Left forelimb (tissue), 1 donor: ENCODE results near the gene ENAH.
"Not testable (repeated sequence)": the region's sequence is repeated elsewhere in the genome, so short reads cannot be mapped to it uniquely, and the experiment has no call there.

Source experiments
- DNase-seq: peaks from one replicate; pipeline ENCODE4 v3.0.0-alpha.2; 2018; ENCODE audit warnings: low spot score

ENAH gene

DNA sequence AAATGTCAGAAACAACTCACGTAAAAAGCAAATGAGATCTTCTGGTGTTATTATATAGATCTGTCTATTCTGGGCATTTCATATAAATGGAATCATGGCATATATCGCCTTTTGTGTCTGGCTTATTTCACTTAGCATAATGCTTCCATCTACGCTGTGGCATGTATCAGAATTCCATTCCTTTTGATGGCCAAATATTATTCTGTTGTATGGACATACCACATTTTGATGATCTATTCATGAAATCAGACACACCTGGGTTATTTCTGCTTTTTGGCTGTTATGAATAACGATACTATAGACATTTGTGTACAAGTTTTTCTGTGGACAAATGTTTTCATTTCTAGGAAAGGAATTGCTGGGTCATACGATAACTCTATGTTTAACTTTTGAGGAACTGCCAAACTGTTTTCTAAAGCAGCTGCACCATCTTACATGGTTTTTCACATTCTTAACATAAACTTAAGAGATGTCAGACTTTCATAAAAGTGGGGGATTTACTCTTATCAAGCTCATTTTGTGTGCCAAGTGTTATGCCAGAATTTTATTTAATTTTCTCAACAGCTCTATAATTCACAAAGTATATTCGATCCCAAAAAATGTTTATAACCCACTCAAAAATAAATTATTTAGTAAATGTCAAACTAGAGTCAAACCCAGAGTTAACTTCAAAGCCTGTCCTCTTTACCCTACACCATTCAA lies 7.6 kb downstream of the ENAH start:
- no peak for DNase-seq

DNA sequence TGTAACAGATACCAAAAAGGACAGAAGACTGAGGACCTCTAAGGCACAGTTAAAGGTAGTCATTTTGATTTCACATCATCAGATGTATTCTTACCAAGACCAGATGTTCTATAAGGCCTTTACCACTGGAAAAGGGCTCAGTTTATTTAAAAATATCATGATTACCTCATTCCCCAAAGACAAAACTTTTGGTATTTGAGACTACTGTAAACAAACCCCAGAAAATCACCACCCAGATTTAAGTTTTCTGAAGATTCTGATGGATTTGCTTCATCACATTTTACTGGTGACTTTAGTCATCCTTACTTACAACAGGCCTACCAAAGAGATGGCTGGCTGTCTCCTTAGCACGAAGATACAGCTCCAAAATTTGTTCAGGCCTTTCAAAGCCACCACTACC lies 8.3 kb downstream of the ENAH start:
- DNase-seq = no peak

DNA sequence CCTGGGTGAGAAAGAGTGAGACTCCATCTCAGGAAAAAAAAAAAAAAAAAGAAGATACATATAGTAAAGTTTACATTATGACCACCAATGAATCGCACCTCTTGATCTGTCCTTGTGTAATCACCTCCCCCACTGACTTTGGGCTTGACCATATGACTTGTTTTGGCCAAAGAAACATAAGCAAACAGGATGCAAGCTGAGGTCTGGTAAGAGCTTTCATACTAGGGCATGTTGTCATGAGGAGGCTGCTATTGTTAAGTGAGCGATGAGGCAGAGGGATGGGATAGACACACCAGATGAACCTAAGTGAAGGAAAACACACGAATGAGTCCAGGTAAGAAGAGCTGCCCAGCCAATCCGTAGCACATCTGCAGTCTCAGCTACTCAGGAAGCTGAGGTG lies 10.7 kb downstream of the ENAH start:
- no peak for DNase-seq

DNA sequence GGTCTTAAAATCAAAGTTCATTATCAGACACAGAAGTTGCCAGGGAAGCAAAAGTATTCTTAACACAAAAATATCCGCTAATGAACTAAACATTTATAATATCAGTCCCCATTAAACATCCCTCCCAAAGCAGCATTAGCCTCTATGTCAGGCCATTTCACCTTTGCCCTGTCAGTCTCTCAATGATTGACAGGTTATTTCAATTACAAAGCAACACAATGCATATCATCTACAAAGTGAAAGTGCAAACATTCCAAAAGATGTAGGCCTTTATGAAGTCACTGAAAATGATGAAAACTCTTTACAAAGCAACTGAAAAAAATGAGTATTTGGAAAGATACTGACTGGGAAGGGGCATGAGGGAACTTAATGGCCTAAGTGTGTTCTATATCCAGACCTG lies 14.1 kb downstream of the ENAH start:
- DNase-seq = no peak

DNA sequence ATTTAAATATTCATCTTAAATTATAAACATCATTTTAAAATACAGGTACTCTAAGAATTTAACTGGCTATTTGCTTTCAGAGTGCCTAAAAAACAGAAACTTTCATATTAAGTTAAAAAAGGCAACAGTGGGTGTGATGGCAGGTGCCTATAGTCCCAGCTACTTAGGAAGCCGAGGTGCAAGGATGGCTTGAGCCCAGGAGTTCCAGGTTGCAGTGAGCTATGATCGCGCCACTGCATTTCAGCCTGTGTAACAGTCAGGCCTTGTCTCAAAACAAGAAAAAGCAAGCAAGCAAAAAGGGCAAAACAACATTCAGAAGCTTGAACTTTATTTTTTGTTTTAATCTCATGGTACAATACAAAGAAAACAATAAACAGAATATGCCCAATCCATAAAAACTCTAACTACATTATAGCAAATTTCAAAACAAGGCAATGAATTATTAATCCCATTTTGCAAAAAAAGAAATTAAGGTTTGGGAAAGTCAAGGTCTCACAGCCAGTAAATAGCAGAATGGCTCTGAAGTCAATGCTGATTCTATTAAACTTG lies 15.2 kb downstream of the ENAH start:
- DNase-seq = no peak

DNA sequence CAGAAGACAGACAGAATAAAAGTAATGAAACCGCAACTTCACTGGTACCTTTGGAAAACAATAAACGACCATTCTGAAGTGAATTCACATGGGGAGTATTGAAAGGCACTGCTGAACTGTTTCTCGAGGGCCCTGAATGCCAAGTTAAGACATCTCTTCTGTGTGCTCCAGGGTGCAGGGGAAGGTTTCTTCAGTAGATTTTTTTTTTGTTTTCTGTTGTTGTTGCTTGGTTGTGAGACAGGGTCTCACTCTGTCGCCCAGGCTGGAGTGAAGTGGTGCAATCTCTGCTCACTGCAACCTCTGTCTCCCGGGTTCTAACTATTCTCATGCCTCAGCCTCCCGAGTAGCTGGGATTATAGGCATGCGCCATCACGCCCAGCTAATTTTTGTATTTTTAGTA lies 15.9 kb downstream of the ENAH start:
- DNase-seq = not testable (repeated sequence)

DNA sequence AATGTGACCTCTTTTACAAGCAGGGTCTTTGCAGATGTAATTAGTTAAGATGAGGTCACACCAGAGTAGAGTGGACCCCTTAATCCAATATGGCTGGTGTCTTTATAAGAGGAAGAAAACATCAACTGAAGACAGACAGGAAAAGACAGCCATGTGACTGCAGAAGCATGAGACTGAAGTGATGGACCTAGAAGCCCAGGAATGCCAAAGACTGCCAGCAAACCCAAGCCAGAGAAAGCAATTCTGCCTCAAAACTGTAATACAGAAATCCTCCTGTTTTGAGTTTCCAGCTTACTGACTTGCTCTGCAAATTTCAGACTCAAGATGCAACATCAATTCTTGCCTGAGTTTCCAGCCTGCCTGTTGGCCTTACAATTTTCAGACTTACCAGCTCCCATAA lies 17.3 kb downstream of the ENAH start:
- no peak for DNase-seq

DNA sequence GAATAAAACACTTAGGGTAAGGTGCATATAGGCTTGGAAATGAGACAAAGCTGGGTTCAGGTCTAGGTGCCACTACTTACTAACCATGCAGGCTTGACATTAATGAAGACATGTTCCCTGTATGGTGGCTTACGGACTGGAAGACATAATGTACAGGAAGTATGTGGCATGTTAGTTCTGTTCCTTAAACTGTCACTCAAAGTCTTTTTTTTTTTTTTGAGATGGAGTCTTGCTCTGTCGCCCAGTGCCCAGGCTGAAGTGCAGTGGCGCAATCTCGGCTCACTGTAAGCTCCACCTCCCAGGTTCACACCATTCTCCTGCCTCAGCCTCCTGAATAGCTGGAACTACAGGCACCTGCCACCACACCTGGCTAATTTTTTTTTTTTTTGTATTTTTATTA lies 20.1 kb downstream of the ENAH start:
- not testable (repeated sequence) for DNase-seq

DNA sequence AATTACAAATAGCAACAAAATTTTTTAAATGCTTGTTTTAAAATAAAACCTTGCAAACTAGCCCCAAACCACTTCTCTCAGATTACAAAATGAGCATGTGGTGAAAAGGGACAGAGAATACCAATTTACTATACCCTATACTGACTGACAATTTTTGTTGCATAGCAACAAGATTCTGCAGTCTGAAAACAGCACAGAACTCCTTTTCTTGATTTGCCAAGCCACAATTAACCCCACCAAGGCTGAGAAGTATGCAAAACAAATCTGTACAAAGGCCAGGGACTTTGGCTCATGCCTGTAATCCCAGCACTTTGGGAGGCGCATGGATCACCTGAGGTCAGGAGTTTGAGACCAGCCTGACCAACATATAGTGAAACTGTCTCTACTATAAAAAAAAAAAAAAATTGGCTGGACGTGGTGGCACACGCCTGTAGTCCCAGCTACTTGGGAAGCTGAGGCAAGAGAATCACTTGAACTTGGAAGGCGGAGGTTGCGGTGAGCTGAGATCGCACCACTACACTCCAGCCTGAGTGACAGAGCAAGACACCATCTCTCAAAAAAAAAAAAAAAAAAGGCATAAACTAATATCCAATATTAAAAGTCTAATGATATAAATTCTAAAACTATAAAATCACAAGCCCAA lies 21.8 kb downstream of the ENAH start:
- DNase-seq = no peak

DNA sequence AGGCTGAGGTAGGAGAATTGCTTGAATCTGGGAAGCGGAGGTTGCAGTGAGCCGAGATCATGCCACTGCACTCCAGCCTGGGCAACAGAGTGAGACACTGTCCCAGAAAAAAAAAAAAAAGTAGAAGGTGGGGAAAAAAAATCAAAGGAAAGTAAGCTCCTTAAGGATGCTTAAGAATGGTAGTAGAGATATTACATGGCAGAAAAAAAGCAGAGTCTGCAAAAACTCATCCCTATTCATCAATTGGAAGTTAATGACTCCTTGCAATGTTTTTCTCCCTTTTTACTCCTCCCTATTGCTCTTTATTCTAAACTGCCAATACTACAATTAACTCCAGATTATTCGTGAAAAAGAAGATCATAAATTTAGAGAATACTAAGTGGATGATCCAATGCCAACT lies 23.4 kb downstream of the ENAH start:
- DNase-seq = no peak

DNA sequence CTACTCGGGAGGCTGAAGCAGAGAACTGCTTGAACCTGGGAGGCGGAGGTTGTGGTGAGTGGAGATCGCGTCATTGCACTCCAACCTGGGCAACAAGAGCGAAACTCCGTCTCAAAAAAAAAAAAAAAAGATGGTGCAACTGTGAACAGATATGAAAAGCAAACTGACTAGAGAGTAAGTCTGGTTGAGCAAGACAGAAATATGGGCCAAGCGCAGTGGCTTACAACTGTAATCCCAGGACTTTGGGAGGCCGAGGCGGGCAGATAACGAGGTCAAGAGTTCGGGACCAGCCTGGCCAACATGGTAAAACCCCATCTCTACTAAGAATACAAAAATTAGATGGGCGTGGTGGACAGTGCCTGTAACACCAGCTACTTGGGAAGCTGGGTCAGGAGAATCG lies 24.1 kb downstream of the ENAH start:
- not testable (repeated sequence) for DNase-seq

DNA sequence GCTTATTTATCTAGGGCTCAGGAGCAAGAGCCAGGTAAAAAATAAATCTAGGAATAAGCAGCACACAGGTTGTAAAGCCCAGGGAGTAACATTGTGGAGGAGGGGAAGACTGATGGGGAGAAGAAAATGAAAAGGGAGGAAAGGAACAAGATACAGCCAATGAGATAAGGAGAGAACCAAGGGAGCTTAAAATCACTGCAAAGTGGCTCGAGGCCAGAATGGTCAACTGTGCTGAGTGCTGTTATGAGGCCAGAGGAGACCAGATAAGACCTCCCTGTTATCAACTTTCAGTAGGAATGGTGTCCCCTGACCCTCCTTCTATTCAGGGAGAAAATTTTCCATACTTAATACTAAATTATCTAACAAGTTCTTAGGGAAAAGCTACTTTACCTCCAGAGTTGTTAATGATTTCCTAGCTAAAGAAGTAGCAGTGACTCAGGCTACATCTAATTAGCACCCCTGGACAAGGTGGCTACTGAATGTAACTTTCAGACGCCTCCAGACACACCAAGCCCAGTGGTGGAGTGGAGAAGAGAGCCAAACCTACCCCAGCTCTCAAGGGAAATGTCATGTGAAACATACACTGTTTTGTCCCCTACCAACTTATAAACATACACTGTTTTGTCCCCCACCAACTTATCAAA lies 25.5 kb downstream of the ENAH start:
- no peak for DNase-seq

DNA sequence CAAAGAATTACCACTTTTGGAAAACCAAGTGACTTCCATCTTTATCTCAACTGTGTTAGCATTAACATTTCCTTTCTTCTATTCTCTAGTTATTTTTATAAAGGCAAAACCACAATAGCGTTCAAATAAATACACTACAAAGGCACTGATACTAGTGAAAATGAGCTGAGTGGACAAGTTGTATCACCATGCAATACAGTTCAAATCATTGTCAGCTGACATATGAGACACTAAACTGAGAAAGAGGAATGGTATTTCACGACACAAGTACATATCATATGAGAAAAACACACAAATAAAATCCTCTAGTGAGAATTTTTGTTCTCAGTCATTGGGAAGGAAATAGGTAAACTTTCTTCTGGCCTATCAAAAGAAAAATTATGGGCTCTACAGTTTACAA lies 26.2 kb downstream of the ENAH start:
- DNase-seq = no peak

DNA sequence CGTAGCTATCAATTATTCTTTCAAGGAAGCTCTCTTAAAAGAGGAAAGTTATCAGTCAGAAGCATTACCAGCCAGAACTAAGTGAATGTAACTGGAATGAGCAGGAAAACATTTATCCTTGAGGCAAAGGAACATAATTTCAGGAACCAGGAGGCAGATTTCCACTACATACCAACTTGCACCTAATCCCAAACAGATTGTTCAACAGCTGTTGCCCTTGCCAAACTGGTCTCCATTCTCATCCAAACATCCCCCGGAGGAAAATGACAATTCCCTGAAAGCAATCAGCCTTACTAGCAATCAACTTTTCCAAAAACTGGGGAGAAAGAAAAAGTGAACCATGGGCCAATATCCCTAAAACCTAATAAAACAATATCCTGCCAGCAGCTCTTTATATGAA lies 35.0 kb downstream of the ENAH start:
- no peak for DNase-seq

DNA sequence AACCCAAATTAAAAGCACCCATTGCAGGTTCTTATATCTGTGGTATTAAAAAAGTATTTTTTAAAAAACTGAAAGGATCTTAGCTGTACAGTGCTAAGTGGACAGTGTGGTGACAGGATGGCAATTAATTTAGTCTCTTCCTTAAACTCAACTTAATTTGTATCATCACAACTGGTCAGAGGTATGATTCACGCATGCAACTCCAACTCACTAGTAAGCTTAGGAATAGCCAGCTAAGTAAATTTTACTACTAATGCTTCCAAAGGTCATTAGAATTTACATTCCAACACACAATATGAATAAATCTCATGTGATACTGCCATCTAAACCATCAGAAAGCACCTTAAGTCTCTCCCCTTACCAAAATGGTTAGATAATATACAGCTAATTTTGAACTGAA lies 35.4 kb downstream of the ENAH start:
- no peak for DNase-seq

DNA sequence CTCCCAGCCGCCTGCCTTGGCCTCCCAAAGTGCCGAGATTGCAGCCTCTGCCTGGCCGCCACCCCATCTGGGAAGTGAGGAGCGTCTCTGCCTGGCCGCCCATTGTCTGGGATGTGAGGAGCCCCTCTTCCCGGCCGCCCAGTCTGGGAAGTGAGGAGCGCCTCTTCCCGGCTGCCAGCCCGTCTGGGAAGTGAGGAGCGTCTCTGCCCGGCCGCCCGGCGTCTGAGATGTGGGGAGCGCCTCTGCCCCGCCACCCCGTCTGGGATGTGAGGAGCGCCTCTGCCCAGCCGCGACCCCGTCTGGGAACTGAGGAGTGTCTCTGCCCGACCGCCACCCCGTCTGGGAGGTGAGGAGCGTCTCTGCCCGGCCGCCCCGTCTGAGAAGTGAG lies 37.5 kb downstream of the ENAH start:
- DNase-seq = not testable (repeated sequence)

DNA sequence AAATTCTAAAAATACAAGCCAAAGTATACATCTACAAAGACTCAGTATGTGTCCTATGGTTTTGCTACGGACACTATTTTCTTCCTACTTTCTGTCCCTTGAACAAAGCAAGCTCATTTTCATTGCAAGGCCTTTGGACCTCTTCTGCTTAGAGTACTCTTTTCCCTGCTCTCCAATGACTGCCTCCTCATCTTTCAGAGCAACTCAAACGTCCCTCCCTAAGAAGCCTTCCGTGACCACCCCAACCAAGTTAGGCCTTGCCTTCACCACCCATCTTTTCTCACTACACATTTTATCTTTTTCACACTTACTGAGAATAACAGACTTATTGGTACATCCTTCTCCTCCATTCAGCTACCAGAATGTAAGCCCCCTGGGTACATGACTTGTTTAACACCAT lies 39.9 kb downstream of the ENAH start:
- DNase-seq = no peak

DNA sequence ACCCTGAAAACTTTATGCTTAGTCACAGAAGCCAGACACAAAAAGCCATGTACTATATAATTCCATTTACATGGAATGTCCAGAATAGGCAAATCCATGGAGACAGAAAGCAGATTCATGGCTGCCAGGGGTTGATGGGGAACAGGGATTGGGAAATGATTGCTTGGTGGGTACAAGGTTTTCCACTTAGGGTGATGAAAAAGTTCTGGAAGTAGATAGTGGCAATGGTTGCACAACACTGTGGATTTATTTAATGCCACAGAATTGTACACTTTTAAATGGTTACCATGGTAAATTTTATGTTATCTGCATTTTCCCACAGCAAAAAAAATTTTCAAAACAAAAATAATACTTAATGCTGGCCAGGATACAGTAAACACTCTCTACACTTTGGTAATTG lies 40.6 kb downstream of the ENAH start:
- DNase-seq = no peak

DNA sequence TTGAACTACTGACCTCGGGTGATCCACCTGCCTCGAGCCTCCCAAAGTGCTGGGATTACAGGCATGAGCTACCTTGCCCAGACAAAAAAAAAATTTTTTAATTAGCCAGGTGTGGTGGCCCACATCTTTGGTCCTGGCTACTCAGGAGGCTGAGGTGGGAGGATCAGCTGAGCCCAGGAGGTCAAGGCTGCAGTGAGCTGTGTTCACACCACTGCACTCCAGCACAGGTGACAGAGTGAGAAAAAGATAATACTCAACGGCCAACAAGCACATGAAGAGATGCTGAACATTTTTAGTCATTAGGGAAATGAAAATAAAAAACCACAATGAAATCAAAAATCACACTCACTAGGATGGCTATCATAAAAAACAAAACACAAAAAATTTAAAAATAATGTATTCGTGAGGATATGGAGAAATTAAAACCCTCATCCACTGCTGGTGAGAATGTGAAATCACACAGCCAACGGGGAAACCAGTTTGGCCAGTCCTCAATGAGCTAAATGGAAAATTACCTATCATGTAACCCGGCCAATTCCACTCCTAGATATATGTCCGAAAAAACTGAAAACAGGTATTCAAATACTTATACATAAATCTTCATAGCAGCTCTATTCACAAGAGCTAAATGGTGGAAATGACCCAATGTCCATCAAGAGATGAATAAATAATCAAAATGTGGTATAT lies 41.2 kb downstream of the ENAH start:
- no peak for DNase-seq

DNA sequence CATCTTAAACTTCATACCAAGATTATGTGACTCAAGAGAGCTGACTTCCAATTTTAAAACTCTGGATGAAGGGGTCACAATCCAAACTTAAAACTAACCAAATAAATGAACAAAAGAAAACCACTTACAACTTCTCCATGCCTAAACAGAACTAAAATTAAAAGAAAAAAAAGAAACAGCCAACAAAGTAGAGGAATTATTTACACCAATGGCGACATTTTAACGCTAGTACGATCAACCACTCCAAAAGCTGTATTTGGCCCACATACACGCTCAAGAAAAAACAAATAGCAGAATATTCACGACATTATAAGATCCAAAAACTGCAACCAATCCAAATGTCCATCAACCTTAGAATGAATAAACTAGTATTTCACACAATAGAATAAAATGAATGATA lies 42.4 kb downstream of the ENAH start:
- no peak for DNase-seq

DNA sequence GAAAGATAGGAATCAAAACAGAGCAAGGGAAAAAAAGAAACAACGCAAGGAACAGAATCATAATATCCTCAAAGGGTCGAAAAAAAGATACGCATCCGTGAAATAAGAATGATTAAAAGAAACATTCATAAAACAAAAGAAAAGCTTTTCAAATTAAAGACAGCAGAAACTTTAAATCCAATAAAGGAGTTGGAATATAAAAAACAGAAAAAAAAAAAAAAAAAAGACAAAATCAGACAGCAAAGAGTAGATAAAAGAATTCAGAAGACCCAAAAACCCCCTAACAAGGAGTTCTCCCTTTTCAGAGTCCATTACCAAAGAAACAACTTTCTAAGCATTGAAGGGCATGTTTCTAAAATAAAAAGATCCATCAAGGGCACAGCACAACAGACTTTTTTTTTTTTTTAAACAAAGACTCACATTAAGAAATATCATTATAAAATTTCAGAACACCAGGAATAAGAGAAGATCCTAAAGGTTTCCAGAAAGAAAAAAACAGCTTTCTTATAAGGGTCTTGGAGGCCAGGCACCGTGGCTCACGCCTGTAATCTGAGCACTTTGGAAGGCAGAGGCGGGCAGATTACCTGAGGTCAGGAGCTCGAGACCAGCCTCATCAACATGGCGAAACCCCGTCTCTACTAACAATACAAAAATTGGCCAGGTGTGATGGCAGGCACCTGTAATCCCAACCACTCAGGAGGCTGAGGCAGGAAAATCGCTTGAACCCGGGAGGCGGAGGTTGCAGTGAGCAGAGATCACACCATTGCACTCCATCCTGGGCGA lies 44.7 kb downstream of the ENAH start:
- DNase-seq = no peak

DNA sequence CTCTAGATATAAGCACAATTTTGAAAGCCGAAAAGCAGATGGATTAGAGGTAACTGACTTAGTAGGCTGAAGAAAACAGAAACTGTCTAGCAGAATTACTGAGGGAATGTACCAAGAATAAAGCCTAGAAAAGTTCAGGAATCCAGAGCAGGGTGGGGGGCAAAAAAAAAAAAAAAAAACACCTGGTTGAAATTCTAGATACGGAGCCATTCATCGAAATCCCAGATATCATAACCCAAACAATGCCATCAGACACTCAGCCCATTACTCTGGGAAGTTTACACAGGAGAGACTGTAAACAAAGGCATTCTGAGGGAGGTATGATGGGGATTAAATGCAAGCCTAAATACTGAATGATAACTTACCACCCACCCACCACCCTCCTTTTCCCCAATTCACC lies 45.6 kb downstream of the ENAH start:
- no peak for DNase-seq
